H9 (cell line): ENCODE measurements around the gene CASD1. TPM values are rescaled to one million over a fixed set of nuclear protein-coding genes. Genes with fewer than 3 reads are reported as not detected.

ENCODE experiments used
- DNase-seq: peaks from one replicate; pipeline ENCODE4 v3.0.0-alpha.2; 2017
- H2AFZ ChIP-seq: one replicate; pipeline ENCODE4 v1.6.1; 2013; ENCODE audit warnings: mild to moderate bottlenecking, low read length, control low read depth, moderate library complexity
- H2AK5ac ChIP-seq: 2 replicates; pipeline ENCODE4 v1.6.1; 2013; ENCODE audit warnings: low read length, control low read depth, mixed read lengths; ENCODE audit not compliant: insufficient read length
- H2BK120ac ChIP-seq: one replicate; pipeline ENCODE4 v1.6.1; 2013; ENCODE audit warnings: low read depth, mild to moderate bottlenecking, low read length, control low read depth, inconsistent platforms; ENCODE audit not compliant: poor library complexity, severe bottlenecking
- H2BK12ac ChIP-seq: 2 replicates; pipeline ENCODE4 v1.6.1; 2013; ENCODE audit warnings: low read length, control low read depth, mixed read lengths, low read depth; ENCODE audit not compliant: insufficient read length
- H2BK15ac ChIP-seq: 2 replicates; pipeline ENCODE4 v1.6.1; 2013; ENCODE audit warnings: low read depth, low read length, control low read depth
- H2BK20ac ChIP-seq: one replicate; pipeline ENCODE4 v1.6.1; 2013; ENCODE audit warnings: low read depth, mild to moderate bottlenecking, low read length, control low read depth, inconsistent platforms; ENCODE audit not compliant: poor library complexity, severe bottlenecking
- H2BK5ac ChIP-seq: 2 replicates; pipeline ENCODE4 v1.6.1; 2013; ENCODE audit warnings: low read length, control low read depth, mixed read lengths; ENCODE audit not compliant: insufficient read length
- H3K14ac ChIP-seq: 2 replicates; pipeline ENCODE4 v1.6.1; 2013; ENCODE audit warnings: low read length, control low read depth; ENCODE audit not compliant: insufficient read depth
- H3K18ac ChIP-seq: 2 replicates; pipeline ENCODE4 v1.6.1; 2013; ENCODE audit warnings: low read depth, mild to moderate bottlenecking, mixed read lengths, low read length, control low read depth; ENCODE audit not compliant: insufficient read length
- H3K23ac ChIP-seq: 2 replicates; pipeline ENCODE4 v1.6.1; 2013; ENCODE audit warnings: low read length, control low read depth, mixed read lengths, low read depth; ENCODE audit not compliant: insufficient read length
- H3K23me2 ChIP-seq: 2 replicates; pipeline ENCODE4 v1.6.1; 2013; ENCODE audit warnings: low read depth, mild to moderate bottlenecking, mixed read lengths, low read length, control low read depth; ENCODE audit not compliant: insufficient read length, poor library complexity, severe bottlenecking
- H3K27ac ChIP-seq: 2 replicates; pipeline ENCODE4 v1.5.1; 2013; ENCODE audit warnings: low read length, control low read depth, mixed read lengths, low read depth; ENCODE audit not compliant: insufficient read length
- H3K27me3 ChIP-seq: 2 replicates; pipeline ENCODE4 v1.6.1; 2013; ENCODE audit warnings: low read length, control low read depth, inconsistent platforms; ENCODE audit not compliant: insufficient read depth
- H3K4ac ChIP-seq: 2 replicates; pipeline ENCODE4 v1.6.1; 2013; ENCODE audit warnings: low read depth, mild to moderate bottlenecking, control low read depth, inconsistent platforms, low read length, moderate library complexity
- H3K4me1 ChIP-seq: 2 replicates; pipeline ENCODE4 v1.6.1; 2013; ENCODE audit warnings: low read length, control low read depth, inconsistent platforms; ENCODE audit not compliant: insufficient read depth
- H3K4me2 ChIP-seq: 2 replicates; pipeline ENCODE4 v1.6.1; 2013; ENCODE audit warnings: low read length, control low read depth, mixed read lengths; ENCODE audit not compliant: insufficient read length, insufficient read depth
- H3K56ac ChIP-seq: 2 replicates; pipeline ENCODE4 v1.6.1; 2013; ENCODE audit warnings: low read depth, mild to moderate bottlenecking, mixed read lengths, low read length, control low read depth; ENCODE audit not compliant: insufficient read length
- H3K79me1 ChIP-seq: 2 replicates; pipeline ENCODE4 v1.6.1; 2013; ENCODE audit warnings: low read depth, mild to moderate bottlenecking, moderate library complexity, low read length, control low read depth, inconsistent platforms; ENCODE audit not compliant: insufficient read depth, poor library complexity, severe bottlenecking
- H3K79me2 ChIP-seq: 2 replicates; pipeline ENCODE4 v1.6.1; 2013; ENCODE audit warnings: low read length, control low read depth, inconsistent platforms; ENCODE audit not compliant: insufficient read depth
- H3K9ac ChIP-seq: 2 replicates; pipeline ENCODE4 v1.6.1; 2013; ENCODE audit warnings: low read length, control low read depth, mixed read lengths; ENCODE audit not compliant: insufficient read length; ENCODE audit errors: extremely low read depth
- H3K9me3 ChIP-seq: one replicate; pipeline ENCODE4 v1.6.1; 2013; ENCODE audit warnings: low read depth, low read length, inconsistent platforms; ENCODE audit not compliant: control insufficient read depth
- H3T11ph ChIP-seq: one replicate; pipeline ENCODE4 v1.6.1; 2013; ENCODE audit warnings: mild to moderate bottlenecking, low read length, control low read depth, inconsistent platforms
- H4K20me1 ChIP-seq: one replicate; pipeline ENCODE4 v1.6.1; 2013; ENCODE audit not compliant: control insufficient read depth, insufficient read length, insufficient read depth
- H4K5ac ChIP-seq: 2 replicates; pipeline ENCODE4 v1.6.1; 2013; ENCODE audit warnings: low read depth, mild to moderate bottlenecking, mixed read lengths, low read length, control low read depth; ENCODE audit not compliant: insufficient read length
- H4K8ac ChIP-seq: replicated peaks from 2 replicates; pipeline ENCODE4 v1.6.1; 2013; ENCODE audit warnings: low read length, control low read depth, mixed read lengths, low read depth; ENCODE audit not compliant: insufficient read length
- H4K91ac ChIP-seq: 2 replicates; pipeline ENCODE4 v1.6.1; 2013; ENCODE audit warnings: low read depth, mild to moderate bottlenecking, moderate library complexity, mixed read lengths, low read length, control low read depth; ENCODE audit not compliant: insufficient read length
- H3K27ac Mint-ChIP-seq, 3 experiments: 2 replicates in 2 of 3; 3 replicates in 1 of 3; pipeline ENCODE4 v1.8.0; 2020 to 2021; ENCODE audit warnings: mixed read lengths in 3 of 3, mild to moderate bottlenecking in 1 of 3, moderate library complexity in 1 of 3
- H3K27me3 Mint-ChIP-seq: 2 replicates; pipeline ENCODE4 v1.8.0; 2021; ENCODE audit warnings: low read depth, mild to moderate bottlenecking, moderate library complexity, mixed read lengths
- H3K36me3 Mint-ChIP-seq, 3 experiments: 2 replicates in 2 of 3; 3 replicates in 1 of 3; pipeline ENCODE4 v1.8.0; 2020 to 2021; ENCODE audit warnings: low read depth in 3 of 3, mixed read lengths in 3 of 3; ENCODE audit not compliant: insufficient read depth in 1 of 3
- H3K4me1 Mint-ChIP-seq, 2 experiments: 2 replicates each; pipeline ENCODE4 v1.8.0; 2020; ENCODE audit warnings: mixed read lengths in 2 of 2
- H3K4me3 Mint-ChIP-seq, 2 experiments: 2 replicates in 1 of 2; 3 replicates in 1 of 2; pipeline ENCODE4 v1.8.0; 2020 to 2021; ENCODE audit warnings: mild to moderate bottlenecking in 2 of 2, mixed read lengths in 2 of 2, moderate library complexity in 1 of 2
- H3K9me3 Mint-ChIP-seq, 2 experiments: 2 replicates in 1 of 2; 3 replicates in 1 of 2; pipeline ENCODE4 v1.8.0; 2020; ENCODE audit warnings: mild to moderate bottlenecking in 2 of 2, mixed read lengths in 2 of 2, moderate library complexity in 1 of 2
- CTCF ChIP-seq: fragments of 200-600 bp; sonication (generic); conservative IDR thresholded peaks from 3 replicates; pipeline ENCODE4 v1.8.0; 2021; ENCODE audit warnings: antibody characterized with exemption, mild to moderate bottlenecking
- WGBS: extraction: QIAGEN DNeasy Blood & Tissue Kit; methylation state at CpG from one replicate; pipeline ENCODE4 v1.1.7; 2013; ENCODE audit warnings: missing lambda C conversion rate, low lambda C conversion rate, mixed read lengths; ENCODE audit not compliant: insufficient read length; ENCODE audit errors: extremely low coverage; 5-methylcytosine and 5-hydroxymethylcytosine counted together
- total RNA-seq: library from RNA; stranded (reverse); gene quantifications from 2 replicates; pipeline ENCODE4 v1.2.1, GENCODE V29; 2021

CASD1 gene
- total RNA-seq, 1 experiment from 2014 or later: 21.6 TPM

DNA sequence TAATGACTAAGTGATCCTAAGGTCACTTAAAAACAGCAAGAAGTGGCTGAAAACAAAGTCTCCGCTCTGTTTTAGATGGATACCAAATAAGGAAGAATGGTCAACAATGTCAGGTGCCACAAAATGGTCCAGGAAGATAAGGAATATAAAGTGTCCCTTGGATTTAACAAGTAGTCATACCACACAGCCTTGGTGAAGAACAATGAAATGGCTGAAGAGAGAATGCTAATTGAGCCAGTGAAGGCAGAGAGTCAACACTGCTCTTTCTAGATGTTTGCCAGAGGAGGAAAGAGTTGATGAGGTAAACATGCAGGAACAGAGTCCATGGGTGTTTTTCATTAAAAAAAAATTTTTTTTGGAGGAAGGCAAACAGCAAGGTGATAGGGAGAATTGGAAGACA lies 2.1 kb upstream of the CASD1 start:
- Histone ChIP-seq H3K23ac (no peak overlapping the region), H3K27ac (no peak overlapping the region), H3K79me1 (no peaks in the 10 kb centered on the region), H3K79me2 (peaks cover 3% of the 10 kb centered on the region; the same call in 1 of the 2 replicates), H3K14ac (no peak overlapping the region), H2BK15ac (no peak overlapping the region), H3K4ac (no peak overlapping the region), H4K91ac (no peak overlapping the region), H3K4me1 (peaks cover 3% of the 10 kb centered on the region; the same call in 1 of the 2 replicates), H3K18ac (no peak overlapping the region), H2AFZ (no peak overlapping the region), H2BK12ac (no peak overlapping the region), H2BK5ac (no peak overlapping the region), H3K23me2 (peaks cover 3% of the 10 kb centered on the region), H3K9me3 (no peaks in the 10 kb centered on the region), H3K27me3 (no peaks in the 10 kb centered on the region), H3T11ph (no peak overlapping the region), H3K9ac (no peak overlapping the region), H4K8ac (no peak overlapping the region), H4K5ac (no peak overlapping the region), H3K4me2 (no peak overlapping the region), H3K56ac (no peak overlapping the region), H4K20me1 (no peaks in the 10 kb centered on the region), H2AK5ac (no peak overlapping the region), H2BK20ac (no peak overlapping the region), H2BK120ac (no peak overlapping the region)
- H3K4me1 Mint-ChIP-seq: peaks cover 26 to 28% of the 10 kb centered on the region in 2 experiments
- H3K36me3 Mint-ChIP-seq: no peaks in the 10 kb centered on the region; a peak in 1 of 7 replicates
- DNase-seq: no peak
- no peak overlapping the region for H3K4me3 Mint-ChIP-seq
- no peaks in the 10 kb centered on the region for H3K27me3 Mint-ChIP-seq
- no peaks in the 10 kb centered on the region for H3K9me3 Mint-ChIP-seq
- no peak for TF ChIP-seq CTCF
- H3K27ac Mint-ChIP-seq: no peak overlapping the region
- no CpG with 5 or more reads among the region's 1 CpG for WGBS
